Fibroblast of skin of scalp (primary cell): ENCODE measurements around the gene B4GALNT3.

ENCODE experiments used
- DNase-seq: peaks from one replicate; pipeline ENCODE4 v3.0.0-alpha.2; 2013

The B4GALNT3 gene

GRCh38 chr12:510071-510825 is 50.5 kb downstream of the B4GALNT3 start:
- no peak for DNase-seq

DNA sequence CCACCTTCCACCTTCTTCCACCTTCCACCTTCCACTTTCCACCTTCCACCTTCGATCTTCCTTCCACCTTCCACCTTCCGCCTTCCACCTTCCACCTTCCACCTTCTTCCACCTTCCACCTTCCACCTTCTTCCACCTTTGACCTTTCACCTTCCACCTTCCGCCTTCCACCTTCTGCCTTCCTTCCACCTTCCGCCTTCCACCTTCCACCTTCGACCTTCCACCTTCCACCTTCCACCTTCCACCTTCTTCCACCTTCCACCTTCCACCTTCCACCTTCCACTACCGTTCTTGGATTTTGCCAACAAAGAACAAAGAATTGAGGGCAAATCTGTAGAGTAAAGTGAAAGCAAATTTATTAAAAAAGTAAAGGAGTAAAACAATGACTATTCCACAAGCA is 53.2 kb downstream of the B4GALNT3 start:
- no peak for DNase-seq

DNA sequence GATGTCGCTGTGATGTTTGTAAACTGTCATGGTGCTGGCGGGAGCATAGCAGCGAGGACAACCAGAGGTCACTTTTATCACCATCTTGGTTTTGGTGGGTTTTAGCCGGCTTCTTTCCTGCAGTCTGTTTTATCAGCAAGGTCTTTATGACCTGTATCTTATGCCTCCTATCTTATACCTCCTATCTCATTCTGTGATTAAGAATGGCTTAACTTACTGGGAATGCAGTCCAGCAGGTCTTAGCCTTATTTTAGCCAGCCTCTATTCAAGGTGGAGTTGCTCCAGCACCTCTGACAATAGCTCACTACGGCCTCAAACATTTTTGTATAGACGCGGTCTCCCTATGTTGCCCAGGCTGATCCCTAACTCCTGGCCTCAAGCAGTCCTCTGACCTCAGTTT is 53.7 kb downstream of the B4GALNT3 start:
- no peak for DNase-seq

DNA sequence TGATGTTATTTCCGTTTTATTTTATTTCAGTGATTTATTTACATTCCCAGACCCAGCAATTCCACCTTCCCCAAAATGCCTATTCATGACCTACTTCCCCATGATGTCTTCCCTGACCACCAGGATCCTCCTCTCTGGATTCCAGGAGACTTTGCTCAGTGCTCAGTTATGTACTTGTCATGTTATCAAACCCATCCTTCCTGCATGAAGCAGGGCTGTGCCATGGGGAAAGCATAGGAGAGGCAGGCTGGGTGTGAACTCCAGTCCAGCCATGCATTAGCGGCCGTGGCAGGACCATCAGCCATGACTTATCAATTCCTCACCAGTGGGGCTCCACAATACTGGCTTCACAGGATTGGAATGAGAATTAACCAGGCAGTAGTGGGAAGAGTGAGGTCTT is 57.8 kb downstream of the B4GALNT3 start:
- DNase-seq: peak; percentile 42

GRCh38 chr12:520119-520518 is 60.4 kb downstream of the B4GALNT3 start:
- DNase-seq: no peak

- no peak for DNase-seq
These were observed 63.1 kb downstream of the B4GALNT3 start for GRCh38 chr12:522692-523378.

- DNase-seq: no peak
These were observed 64.6 kb downstream of the B4GALNT3 start for GRCh38 chr12:524167-524951.

DNA sequence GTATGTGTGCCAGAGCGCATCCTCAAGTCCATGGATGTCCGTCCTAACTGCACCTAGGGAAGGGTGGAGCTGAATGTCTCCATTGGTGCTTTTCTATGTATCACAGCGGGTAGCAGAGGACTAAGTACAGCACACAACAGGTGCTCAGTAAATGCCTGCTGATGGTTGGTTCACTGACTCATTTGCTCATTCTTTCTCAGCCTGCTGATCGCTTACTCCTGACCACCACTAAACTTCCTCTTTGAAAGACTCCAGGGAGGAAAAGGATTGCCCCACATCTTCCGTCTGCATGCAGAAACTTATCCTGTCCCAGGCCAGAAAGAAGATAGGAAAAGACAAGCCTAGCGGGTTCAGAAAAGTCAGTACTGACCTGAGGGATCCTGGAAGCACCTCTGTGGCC is 66.3 kb downstream of the B4GALNT3 start:
- DNase-seq: no peak

GRCh38 chr12:527241-527640 is 67.5 kb downstream of the B4GALNT3 start:
- no peak for DNase-seq

DNA sequence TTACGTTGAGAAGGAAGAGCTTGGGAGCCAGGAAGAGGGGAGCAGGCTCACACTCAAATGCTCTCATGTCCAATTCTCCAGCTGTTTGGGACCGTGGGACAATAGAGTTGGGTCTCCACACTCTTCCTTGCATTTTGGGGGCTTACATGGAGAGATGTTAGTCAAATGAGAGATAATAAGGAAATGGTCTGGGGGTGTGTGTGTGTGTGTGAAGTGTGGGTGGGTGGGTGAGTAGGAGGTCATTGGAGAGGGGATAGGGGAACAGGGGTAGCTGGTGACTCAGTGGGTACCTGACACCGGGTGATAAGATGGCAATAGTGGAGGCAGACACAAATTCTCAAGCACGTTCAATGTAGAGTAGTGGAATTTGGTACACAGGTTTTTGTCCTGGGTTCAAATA is 68.0 kb downstream of the B4GALNT3 start:
- no peak for DNase-seq

- DNase-seq: peak; percentile 58
These were observed 70.6 kb downstream of the B4GALNT3 start for GRCh38 chr12:530308-530707.

DNA sequence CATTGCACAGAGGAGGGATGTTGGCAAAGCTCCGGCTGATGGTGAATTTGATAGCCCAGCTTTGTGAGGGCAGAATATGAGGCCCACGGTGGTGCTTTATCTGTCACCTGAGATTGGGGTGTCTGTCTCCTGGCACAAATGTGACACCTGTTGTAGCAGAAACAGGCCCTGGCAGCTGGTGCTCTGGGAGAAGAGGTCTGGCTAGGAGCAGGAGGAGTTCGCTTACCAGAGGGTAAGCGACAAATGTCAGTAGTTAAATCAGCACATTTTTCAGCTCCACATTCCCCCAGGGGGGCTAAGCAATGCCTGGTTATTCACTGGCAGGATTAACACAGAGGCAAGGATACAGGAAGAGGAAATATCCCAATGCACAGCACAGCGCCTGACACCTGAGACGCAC is 71.1 kb downstream of the B4GALNT3 start:
- DNase-seq: no peak

GRCh38 chr12:531951-532585 is 72.3 kb downstream of the B4GALNT3 start:
- DNase-seq: peak; percentile 59

DNA sequence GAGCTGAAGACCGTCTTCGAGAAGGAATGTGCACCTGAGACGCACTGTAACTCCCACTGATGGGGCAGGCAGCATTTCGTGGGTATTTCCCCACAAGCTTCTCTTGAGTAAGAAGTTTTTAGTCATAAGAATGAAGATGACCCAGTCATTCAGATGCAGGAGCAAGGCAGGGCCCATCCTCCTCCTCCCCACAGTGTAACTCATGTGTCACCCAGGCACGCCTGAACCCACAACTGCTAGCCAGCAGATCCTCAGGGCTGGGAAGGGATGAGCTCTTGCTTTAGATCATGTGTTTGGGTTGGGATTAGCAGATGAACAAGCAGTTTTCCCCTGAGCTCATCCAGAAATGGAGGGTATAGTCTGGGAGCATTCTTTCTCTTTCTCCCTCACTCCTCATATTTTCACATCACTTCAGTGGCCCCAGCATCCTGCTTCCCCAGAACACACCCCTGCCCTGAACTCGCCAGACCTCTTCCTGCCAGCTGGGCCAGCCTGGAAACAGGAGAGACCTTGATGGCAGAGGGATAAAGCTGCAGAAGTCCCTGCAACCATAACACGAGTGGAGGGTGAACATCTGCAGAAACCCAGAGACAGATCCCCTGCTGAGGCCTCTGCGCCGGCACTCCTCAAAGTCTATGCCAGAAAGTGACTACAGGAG is 73.3 kb downstream of the B4GALNT3 start:
- peak; percentile 91 for DNase-seq

DNA sequence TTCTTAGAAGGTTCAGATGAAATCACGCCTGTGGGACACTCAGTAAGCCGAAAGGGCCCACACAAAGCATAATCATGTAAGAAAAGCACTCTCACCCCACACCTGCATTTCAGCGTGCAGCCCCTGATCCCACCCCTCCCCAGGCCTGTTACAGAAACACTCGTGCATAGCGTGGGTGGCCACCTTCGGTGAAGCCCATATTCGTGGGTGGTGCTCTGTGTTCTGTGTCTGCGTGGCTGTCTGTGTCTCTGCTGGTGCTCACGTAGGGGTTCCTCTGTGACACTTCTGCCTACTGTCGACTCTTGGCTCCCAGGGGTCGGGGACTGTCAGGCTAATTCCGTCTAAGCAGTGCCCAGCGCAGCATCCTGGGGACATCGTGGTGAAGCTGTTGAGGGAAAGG is 74.0 kb downstream of the B4GALNT3 start:
- DNase-seq: no peak

DNA sequence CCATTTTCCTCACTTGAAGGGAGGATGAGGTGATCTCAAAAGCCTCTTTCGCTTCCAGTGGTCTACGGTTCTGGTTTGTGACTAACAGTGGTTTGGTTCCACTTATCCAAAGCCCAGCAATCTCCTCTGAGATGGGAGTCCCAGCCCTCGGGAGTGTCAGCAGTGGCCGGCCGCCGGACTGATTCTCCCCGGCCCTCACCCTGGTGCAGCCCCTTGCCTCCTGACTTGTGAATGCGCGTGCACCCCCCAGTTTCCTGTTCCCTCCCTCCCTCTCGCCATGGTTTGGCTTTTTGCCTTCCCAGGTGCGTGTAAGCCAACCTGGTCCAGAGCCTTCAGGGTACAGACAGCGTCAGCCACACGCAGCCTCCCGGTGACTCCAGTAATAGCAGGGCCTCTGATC is 74.5 kb downstream of the B4GALNT3 start:
- DNase-seq: no peak

- DNase-seq: no peak
These were observed 75.7 kb downstream of the B4GALNT3 start for GRCh38 chr12:535396-535795.

DNA sequence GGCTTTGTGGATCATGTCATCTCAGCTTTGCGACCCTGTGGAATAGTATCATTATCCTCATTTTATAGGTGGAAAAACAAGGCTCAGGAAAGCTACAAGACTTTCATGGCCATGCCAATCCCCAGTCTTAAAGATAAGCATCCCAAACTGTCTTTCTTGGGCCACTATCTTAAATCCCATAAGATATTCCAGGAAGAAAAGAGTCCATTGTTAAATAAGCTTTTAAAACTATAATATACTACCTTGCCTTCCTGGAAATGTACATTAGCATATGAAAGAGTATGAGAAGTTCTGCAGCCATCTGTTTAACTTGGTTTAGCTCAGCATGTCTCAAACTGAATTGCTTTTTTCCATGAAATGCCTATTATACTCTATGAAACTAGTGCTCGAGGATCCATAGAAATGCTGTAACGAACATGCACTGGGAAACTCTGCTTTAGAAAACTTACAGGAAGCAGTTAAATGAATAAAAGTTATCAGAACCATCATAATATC is 77.1 kb downstream of the B4GALNT3 start:
- no peak for DNase-seq

DNA sequence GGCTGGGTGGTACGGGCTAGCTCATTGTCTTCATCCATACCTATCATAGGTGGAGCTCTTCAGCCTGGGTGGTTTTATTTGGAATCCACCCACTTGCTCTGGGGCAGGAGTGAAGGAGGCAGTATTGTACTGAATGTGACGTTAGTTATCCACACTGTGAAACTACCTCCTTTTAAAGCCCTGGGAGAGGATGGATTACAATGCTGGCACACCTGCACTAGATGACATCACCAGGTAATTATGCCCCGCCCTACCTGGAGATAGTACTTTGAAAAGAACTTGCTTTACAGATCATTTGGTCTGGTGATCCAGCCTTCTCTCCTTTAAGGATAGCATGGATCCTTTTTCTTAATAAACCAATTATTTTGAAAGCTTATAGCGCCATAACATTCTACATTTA is 78.0 kb downstream of the B4GALNT3 start:
- no peak for DNase-seq

DNA sequence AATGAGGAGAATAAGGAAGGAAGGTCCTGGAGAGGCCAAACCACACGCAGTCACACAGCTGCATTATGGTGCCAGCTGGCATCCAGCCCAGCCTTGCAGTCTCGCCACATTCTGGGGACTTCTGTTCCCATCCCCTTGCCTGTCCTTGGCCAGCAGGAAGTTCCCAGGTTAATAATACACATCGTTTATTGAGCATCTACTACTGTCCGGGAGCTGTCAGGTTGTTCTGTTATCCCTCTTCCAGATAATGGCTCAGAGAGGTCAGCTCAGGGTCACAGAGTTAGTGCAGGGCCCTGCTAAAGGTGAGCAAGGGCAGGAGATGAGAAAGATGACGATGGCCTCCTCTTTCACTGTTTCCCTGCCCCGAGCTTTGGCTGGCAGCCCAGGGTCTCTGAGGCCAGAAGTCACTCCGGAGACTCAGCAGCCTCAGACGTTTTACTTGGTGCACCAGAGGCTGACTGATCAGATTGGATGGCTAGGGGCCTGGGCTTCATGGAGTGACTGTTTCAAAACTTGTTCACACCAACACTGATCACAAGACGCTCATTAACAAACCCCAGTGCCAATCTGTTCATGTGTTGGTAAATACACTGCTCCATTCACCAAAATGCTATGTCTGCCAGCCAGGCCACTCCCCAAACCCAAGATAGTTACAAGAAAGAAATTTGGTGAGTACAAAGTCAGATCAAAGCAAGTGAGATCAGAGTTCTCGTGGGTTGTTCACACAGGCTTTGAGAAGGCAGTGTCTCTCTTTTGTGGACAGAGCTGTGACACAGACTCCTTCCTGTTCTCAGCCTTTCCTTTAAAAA is 79.2 kb downstream of the B4GALNT3 start:
- DNase-seq: peak; percentile 65

GRCh38 chr12:539540-540310 is 80.0 kb downstream of the B4GALNT3 start:
- no peak for DNase-seq
